ENCODE data around the gene OAS1.
A peak's percentile ranks its signal among the peaks of the same experiment; 100 is the strongest.
"Not testable (repeated sequence)": the region's sequence is repeated elsewhere in the genome, so short reads cannot be mapped to it uniquely, and the experiment has no call there.

The OAS1 gene

GRCh38 chr12:112907415-112908157 is 824 bp downstream of the OAS1 start:
- Histone ChIP-seq H3F3A (ENCODE audit: control insufficient read depth, insufficient read depth) (peaks cover 33% of the 10 kb centered on the region), H3K36me3 (ENCODE audit: control insufficient read depth, low read length) (no peaks in the 10 kb centered on the region), H3K4me3 (ENCODE audit: low read length) (peak overlapping the region; percentile 86), H4K20me1 (ENCODE audit: control insufficient read depth, insufficient read depth, low read depth, low read length) (no peaks in the 10 kb centered on the region), H3K9me3 (ENCODE audit: control insufficient read depth, insufficient read depth, low read length) (peaks cover 4% of the 10 kb centered on the region; the same call in 1 of the 2 replicates), H3K79me2 (ENCODE audit: control insufficient read depth, low read length) (no peaks in the 10 kb centered on the region), H3K27ac (ENCODE audit: low read depth, low read length) (peak overlapping the region; percentile 95), H3K27me3 (ENCODE audit: control insufficient read depth, low read length) (no peaks in the 10 kb centered on the region), H3K9me2 (replicated peaks; ENCODE audit: control insufficient read depth, low read length) (no peaks in the 10 kb centered on the region), H3K4me1 (ENCODE audit: control insufficient read depth, low read length) (peaks cover 72% of the 10 kb centered on the region), H3K4me2 (ENCODE audit: low read length) (peak overlapping the region; percentile 100)
- TF ChIP-seq CTCF (IDR thresholded peaks at IDR 0.05; ENCODE audit: low read depth, low read length, poor library complexity, severe bottlenecking) (no peak), EZH2phosphoT487 (IDR thresholded peaks at IDR 0.05; ENCODE audit: borderline replicate concordance, low read length) (no peak)

GRCh38 chr12:112908548-112908947 is 1.8 kb downstream of the OAS1 start:
- Histone ChIP-seq H4K20me1 (ENCODE audit: control insufficient read depth, insufficient read depth, low read depth, low read length) (no peaks in the 10 kb centered on the region), H3K4me3 (ENCODE audit: low read length) (peak overlapping the region; percentile 86), H3K27me3 (ENCODE audit: control insufficient read depth, low read length) (no peaks in the 10 kb centered on the region), H3K9me3 (ENCODE audit: control insufficient read depth, insufficient read depth, low read length) (peaks cover 13% of the 10 kb centered on the region), H3K4me2 (ENCODE audit: low read length) (peak overlapping the region; percentile 100), H3K27ac (ENCODE audit: low read depth, low read length) (peak overlapping the region; percentile 95), H3K9me2 (replicated peaks; ENCODE audit: control insufficient read depth, low read length) (no peaks in the 10 kb centered on the region), H3K36me3 (ENCODE audit: control insufficient read depth, low read length) (no peaks in the 10 kb centered on the region), H3K4me1 (ENCODE audit: control insufficient read depth, low read length) (peaks cover 63% of the 10 kb centered on the region), H3F3A (ENCODE audit: control insufficient read depth, insufficient read depth) (peaks cover 28% of the 10 kb centered on the region), H3K79me2 (ENCODE audit: control insufficient read depth, low read length) (no peaks in the 10 kb centered on the region)
- TF ChIP-seq CTCF (IDR thresholded peaks at IDR 0.05; ENCODE audit: low read depth, low read length, poor library complexity, severe bottlenecking) (no peak), EZH2phosphoT487 (IDR thresholded peaks at IDR 0.05; ENCODE audit: borderline replicate concordance, low read length) (no peak)

- Histone ChIP-seq H3K27ac (ENCODE audit: low read depth, low read length) (no peak overlapping the region), H3K4me2 (ENCODE audit: low read length) (no peak overlapping the region), H3K9me3 (ENCODE audit: control insufficient read depth, insufficient read depth, low read length) (peaks cover 13% of the 10 kb centered on the region), H3K4me3 (ENCODE audit: low read length) (no peak overlapping the region), H3K9me2 (replicated peaks; ENCODE audit: control insufficient read depth, low read length) (no peaks in the 10 kb centered on the region), H3K27me3 (ENCODE audit: control insufficient read depth, low read length) (no peaks in the 10 kb centered on the region), H3F3A (ENCODE audit: control insufficient read depth, insufficient read depth) (peaks cover 25% of the 10 kb centered on the region), H3K79me2 (ENCODE audit: control insufficient read depth, low read length) (no peaks in the 10 kb centered on the region), H3K4me1 (ENCODE audit: control insufficient read depth, low read length) (peaks cover 51% of the 10 kb centered on the region), H3K36me3 (ENCODE audit: control insufficient read depth, low read length) (no peaks in the 10 kb centered on the region), H4K20me1 (ENCODE audit: control insufficient read depth, insufficient read depth, low read depth, low read length) (no peaks in the 10 kb centered on the region)
- no peak for TF ChIP-seq EZH2phosphoT487 (IDR thresholded peaks at IDR 0.05; ENCODE audit: borderline replicate concordance, low read length)
Measured at GRCh38 chr12:112909693-112910092, 2.9 kb downstream of the OAS1 start.

- H3K4me2 ChIP-seq (ENCODE audit: low read length): no peak overlapping the region
- no peaks in the 10 kb centered on the region for H3K27me3 ChIP-seq (ENCODE audit: control insufficient read depth, low read length)
- H3K79me2 ChIP-seq (ENCODE audit: control insufficient read depth, low read length): no peaks in the 10 kb centered on the region
- H4K20me1 ChIP-seq (ENCODE audit: control insufficient read depth, insufficient read depth, low read depth, low read length): no peaks in the 10 kb centered on the region
- no peaks in the 10 kb centered on the region for H3K36me3 ChIP-seq (ENCODE audit: control insufficient read depth, low read length)
- H3K4me3 ChIP-seq (ENCODE audit: low read length): no peak overlapping the region
- no peaks in the 10 kb centered on the region for H3K9me2 ChIP-seq (replicated peaks; ENCODE audit: control insufficient read depth, low read length)
- H3K9me3 ChIP-seq (ENCODE audit: control insufficient read depth, insufficient read depth, low read length): peaks cover 13% of the 10 kb centered on the region
- TF ChIP-seq CTCF (IDR thresholded peaks at IDR 0.05; ENCODE audit: low read depth, low read length, poor library complexity, severe bottlenecking) (no peak), EZH2phosphoT487 (IDR thresholded peaks at IDR 0.05; ENCODE audit: borderline replicate concordance, low read length) (no peak)
- no peak overlapping the region for H3K27ac ChIP-seq (ENCODE audit: low read depth, low read length)
- H3K4me1 ChIP-seq (ENCODE audit: control insufficient read depth, low read length): peaks cover 17% of the 10 kb centered on the region
- H3F3A ChIP-seq (ENCODE audit: control insufficient read depth, insufficient read depth): peaks cover 3% of the 10 kb centered on the region; the same call in 1 of the 2 replicates
Measured at GRCh38 chr12:112913038-112913688, 6.4 kb downstream of the OAS1 start.

GRCh38 chr12:112913888-112914287 is 7.1 kb downstream of the OAS1 start:
- not testable (repeated sequence) for H3K27me3 ChIP-seq (ENCODE audit: control insufficient read depth, low read length); H4K20me1 ChIP-seq (ENCODE audit: control insufficient read depth, insufficient read depth, low read depth, low read length); H3K79me2 ChIP-seq (ENCODE audit: control insufficient read depth, low read length); H3K36me3 ChIP-seq (ENCODE audit: control insufficient read depth, low read length); H3K4me2 ChIP-seq (ENCODE audit: low read length); H3K4me3 ChIP-seq (ENCODE audit: low read length); H3K4me1 ChIP-seq (ENCODE audit: control insufficient read depth, low read length); H3K9me2 ChIP-seq (replicated peaks; ENCODE audit: control insufficient read depth, low read length); H3F3A ChIP-seq (ENCODE audit: control insufficient read depth, insufficient read depth); H3K27ac ChIP-seq (ENCODE audit: low read depth, low read length)
- peaks cover 13% of the 10 kb centered on the region for H3K9me3 ChIP-seq (ENCODE audit: control insufficient read depth, insufficient read depth, low read length)

All from DOHH2 (cell line).